ENCODE data around the gene CTCF. TPM values are rescaled to one million over a fixed set of nuclear protein-coding genes. Genes with fewer than 3 reads are reported as not detected.

CTCF gene
- total and polyA plus RNA-seq, 2 donors (not counting 3 experiments of a cell fraction or from before 2014, with no cell fraction given), result 20.7 to 40.0 TPM

DNA sequence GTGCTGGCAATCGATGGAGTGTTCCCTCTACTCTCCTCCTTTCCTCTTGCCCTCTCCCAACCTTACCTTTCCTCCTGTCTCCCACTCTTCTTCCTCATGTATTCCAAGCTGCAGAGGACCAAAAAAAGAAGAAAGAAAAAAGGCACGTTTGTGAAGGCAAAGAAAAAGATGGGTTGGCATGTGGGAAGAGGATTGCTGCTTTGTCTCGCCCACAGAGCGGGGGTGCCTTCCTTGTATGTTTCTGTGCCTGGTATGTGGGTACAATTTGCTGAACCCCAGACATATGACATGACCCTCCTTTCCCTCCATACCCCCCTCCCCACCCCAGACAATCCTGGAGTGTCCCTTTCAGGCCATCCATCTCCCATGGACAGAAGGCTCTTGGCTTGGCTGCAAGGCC is 13.1 kb upstream of the CTCF start:
- no peak overlapping the region for H3K4me3 ChIP-seq (replicated peaks in 1 of 3; ENCODE audit: insufficient read depth in 1 of 3, low read depth in 1 of 3, low read length in 3 of 3)
- H3K27ac ChIP-seq (ENCODE audit: insufficient read depth, low read depth, low read length), result no peak overlapping the region
- H4K20me1 ChIP-seq (replicated peaks; ENCODE audit: control insufficient read depth, extremely low read depth, insufficient read depth, low read length), result no peaks in the 10 kb centered on the region
- ChIA-PET CTCF (interaction anchor here (1.9 kb wide), 1 partner anchor 12 kb away, joined by 6 read pairs; no protein-coding TSS in a partner anchor), POLR2A (no interaction called here)
- dilution Hi-C loops (cut with MboI; ENCODE audit: extremely low pct_ligation_motif_present, low sequenced_read_pairs) (no loop called here), intact Hi-C loops (cut with micrococcal nuclease) (no loop called here)
- no peaks in the 10 kb centered on the region for H3K9me3 ChIP-seq (replicated peaks; ENCODE audit: control insufficient read depth, insufficient read depth, low read length)
- H3K36me3 ChIP-seq (ENCODE audit: control insufficient read depth in 2 of 2, extremely low read depth in 1 of 2, insufficient read depth in 2 of 2, low read length in 2 of 2), result peaks cover 7 to 19% of the 10 kb centered on the region in 2 experiments
- no peak overlapping the region for H3K9ac ChIP-seq (replicated peaks; ENCODE audit: extremely low read depth, insufficient read depth, low read length)
- H3K79me2 ChIP-seq (ENCODE audit: control insufficient read depth, insufficient read depth, low read length), result no peaks in the 10 kb centered on the region
- FAIRE-seq (no peak), DNase-seq (ENCODE audit: low read depth, low spot score) (no peak)
- no peaks in the 10 kb centered on the region for H3K9me1 ChIP-seq (replicated peaks; ENCODE audit: control insufficient read depth, extremely low read depth, insufficient read depth, low read length)
- H3K4me2 ChIP-seq (ENCODE audit: insufficient read depth, low read length), result no peak overlapping the region
- no peaks in the 10 kb centered on the region for H3K27me3 ChIP-seq (ENCODE audit: control insufficient read depth in 2 of 2, insufficient read depth in 2 of 2, low read length in 2 of 2)
- H2AFZ ChIP-seq (ENCODE audit: low read depth, low read length), result no peak overlapping the region
- TF ChIP-seq CTCF (IDR thresholded peaks at IDR 0.05; ENCODE audit: extremely low read depth in 1 of 2, insufficient read depth in 1 of 2, low read depth in 1 of 2, low read length in 2 of 2) (no peak), POLR2A (IDR thresholded peaks at IDR 0.05; ENCODE audit: low read depth, low read length) (no peak), MYC (IDR thresholded peaks at IDR 0.05; ENCODE audit: low read depth, low read length) (no peak), GATA2 (IDR thresholded peaks at IDR 0.05; ENCODE audit: insufficient read depth, insufficient read length, low read depth, low read length) (no peak)
- TF ChIP-seq, protein P1, sequence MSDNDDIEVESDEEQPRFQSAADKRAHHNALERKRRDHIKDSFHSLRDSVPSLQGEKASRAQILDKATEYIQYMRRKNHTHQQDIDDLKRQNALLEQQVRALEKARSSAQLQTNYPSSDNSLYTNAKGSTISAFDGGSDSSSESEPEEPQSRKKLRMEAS (IDR thresholded peaks at IDR 0.05; ENCODE audit: insufficient read depth, insufficient read length), result no peak
- BruUV-seq (replicated peaks), result no TSS peak
- peaks cover 26% of the 10 kb centered on the region for H3K4me1 ChIP-seq (ENCODE audit: control insufficient read depth, extremely low read depth, insufficient read depth, low read length)

GRCh38 chr16:67549936-67550335 is 12.4 kb upstream of the CTCF start:
- CTCF ChIA-PET, result interaction anchor here (1.9 kb wide), 1 partner anchor 13 kb away, joined by 6 read pairs; no protein-coding TSS in a partner anchor
- no peak for FAIRE-seq

More at GRCh38 chr16:67549936-67550335, 12.4 kb upstream of the CTCF start:
- no peaks in the 10 kb centered on the region for H3K79me2 ChIP-seq (ENCODE audit: control insufficient read depth, insufficient read depth, low read length)
- no peak for DNase-seq (ENCODE audit: low read depth, low spot score)
- H3K4me2 ChIP-seq (ENCODE audit: insufficient read depth, low read length), result no peak overlapping the region
- H3K4me1 ChIP-seq (ENCODE audit: control insufficient read depth, extremely low read depth, insufficient read depth, low read length), result peaks cover 27% of the 10 kb centered on the region
- no peaks in the 10 kb centered on the region for H3K9me3 ChIP-seq (replicated peaks; ENCODE audit: control insufficient read depth, insufficient read depth, low read length)
- no peaks in the 10 kb centered on the region for H4K20me1 ChIP-seq (replicated peaks; ENCODE audit: control insufficient read depth, extremely low read depth, insufficient read depth, low read length)
- POLR2A ChIA-PET, result no interaction called here
- no peak for TF ChIP-seq JUN (IDR thresholded peaks at IDR 0.05; ENCODE audit: borderline replicate concordance, insufficient read depth, insufficient read length, low read depth)
- no peak for TF ChIP-seq POLR2AphosphoS5 (IDR thresholded peaks at IDR 0.05; ENCODE audit: insufficient read depth, low read depth, low read length)
- no peak for TF ChIP-seq EZH2 (IDR thresholded peaks at IDR 0.05; ENCODE audit: borderline replicate concordance, low read depth, low read length, severe bottlenecking)
- no peak for TF ChIP-seq CTCF (IDR thresholded peaks at IDR 0.05; ENCODE audit: extremely low read depth in 1 of 2, insufficient read depth in 1 of 2, low read depth in 1 of 2, low read length in 2 of 2)
- no peak for TF ChIP-seq GATA2 (IDR thresholded peaks at IDR 0.05; ENCODE audit: insufficient read depth, insufficient read length, low read depth, low read length)
- TF ChIP-seq, protein P1 (IDR thresholded peaks at IDR 0.05; ENCODE audit: insufficient read depth, insufficient read length), result no peak
- dilution Hi-C loops (cut with MboI; ENCODE audit: extremely low pct_ligation_motif_present, low sequenced_read_pairs) (no loop called here), intact Hi-C loops (cut with micrococcal nuclease) (no loop called here)
- no peaks in the 10 kb centered on the region for H3K27me3 ChIP-seq (ENCODE audit: control insufficient read depth in 2 of 2, insufficient read depth in 2 of 2, low read length in 2 of 2)
- H3K9me1 ChIP-seq (replicated peaks; ENCODE audit: control insufficient read depth, extremely low read depth, insufficient read depth, low read length), result no peaks in the 10 kb centered on the region
- H3K4me3 ChIP-seq (replicated peaks in 1 of 3; ENCODE audit: insufficient read depth in 1 of 3, low read depth in 1 of 3, low read length in 3 of 3), result no peak overlapping the region
- peaks cover 7 to 12% of the 10 kb centered on the region in 2 experiments for H3K36me3 ChIP-seq (ENCODE audit: control insufficient read depth in 2 of 2, extremely low read depth in 1 of 2, insufficient read depth in 2 of 2, low read length in 2 of 2)
- no peak overlapping the region for H2AFZ ChIP-seq (ENCODE audit: low read depth, low read length)
- no peak overlapping the region for H3K9ac ChIP-seq (replicated peaks; ENCODE audit: extremely low read depth, insufficient read depth, low read length)
- BruUV-seq (replicated peaks), result no TSS peak
- no peak overlapping the region for H3K27ac ChIP-seq (ENCODE audit: insufficient read depth, low read depth, low read length)

Data from endothelial cell of umbilical vein (primary cell).